Prostate gland (tissue), 2 donors: ENCODE measurements around the gene CREM.

ENCODE experiments used
- POLR2A ChIP-seq: fragments of 450-650 bp; IDR thresholded peaks from one replicate; pipeline ENCODE4 v1.6.1; 2016; ENCODE audit warnings: antibody characterized with exemption, mild to moderate bottlenecking
- TF ChIP-seq, protein P1 (sequence below), 4 experiments: fragments of 200-600 bp in 2 of 4; fragments of 450-650 bp in 2 of 4; sonication (generic) in 2 of 4; IDR thresholded peaks; 1 replicate in 3 of 4; 2 replicates in 1 of 4; pipeline ENCODE4 v1.5.1; 2016 to 2019; ENCODE audit warnings: antibody characterized with exemption in 4 of 4, mild to moderate bottlenecking in 2 of 4, moderate library complexity in 2 of 4

DNA sequence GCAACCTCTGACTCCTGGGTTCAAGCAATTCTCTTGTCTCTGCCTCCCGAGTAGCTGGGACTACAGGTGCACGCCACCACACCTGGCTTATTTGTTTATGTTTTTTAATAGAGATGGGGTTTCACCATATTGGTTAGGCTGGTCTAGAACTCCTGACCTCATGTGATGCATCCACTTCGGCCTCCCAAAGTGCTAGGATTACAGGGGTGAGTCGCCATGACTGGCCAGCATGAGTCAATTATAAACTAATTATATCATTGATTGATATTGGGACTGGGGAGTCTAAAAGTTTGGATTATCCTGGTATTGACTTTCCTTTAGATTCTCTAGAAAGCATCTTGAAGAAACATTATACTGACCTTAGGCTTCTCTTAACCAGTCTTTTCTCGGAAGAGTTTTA is 135.8 kb downstream of the CREM start:
- TF ChIP-seq, protein P1, sequence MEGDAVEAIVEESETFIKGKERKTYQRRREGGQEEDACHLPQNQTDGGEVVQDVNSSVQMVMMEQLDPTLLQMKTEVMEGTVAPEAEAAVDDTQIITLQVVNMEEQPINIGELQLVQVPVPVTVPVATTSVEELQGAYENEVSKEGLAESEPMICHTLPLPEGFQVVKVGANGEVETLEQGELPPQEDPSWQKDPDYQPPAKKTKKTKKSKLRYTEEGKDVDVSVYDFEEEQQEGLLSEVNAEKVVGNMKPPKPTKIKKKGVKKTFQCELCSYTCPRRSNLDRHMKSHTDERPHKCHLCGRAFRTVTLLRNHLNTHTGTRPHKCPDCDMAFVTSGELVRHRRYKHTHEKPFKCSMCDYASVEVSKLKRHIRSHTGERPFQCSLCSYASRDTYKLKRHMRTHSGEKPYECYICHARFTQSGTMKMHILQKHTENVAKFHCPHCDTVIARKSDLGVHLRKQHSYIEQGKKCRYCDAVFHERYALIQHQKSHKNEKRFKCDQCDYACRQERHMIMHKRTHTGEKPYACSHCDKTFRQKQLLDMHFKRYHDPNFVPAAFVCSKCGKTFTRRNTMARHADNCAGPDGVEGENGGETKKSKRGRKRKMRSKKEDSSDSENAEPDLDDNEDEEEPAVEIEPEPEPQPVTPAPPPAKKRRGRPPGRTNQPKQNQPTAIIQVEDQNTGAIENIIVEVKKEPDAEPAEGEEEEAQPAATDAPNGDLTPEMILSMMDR (IDR thresholded peaks at IDR 0.05) = no peak
- no peak for TF ChIP-seq POLR2A
